ENCODE measurements around the gene TUG1. TPM values are rescaled to one million over a fixed set of nuclear protein-coding genes. Genes with fewer than 3 reads are reported as not detected.

Gene TUG1
- total RNA-seq, 4 donors from 2014 or later = 48.1 to 170 (median 61.2) TPM

DNA sequence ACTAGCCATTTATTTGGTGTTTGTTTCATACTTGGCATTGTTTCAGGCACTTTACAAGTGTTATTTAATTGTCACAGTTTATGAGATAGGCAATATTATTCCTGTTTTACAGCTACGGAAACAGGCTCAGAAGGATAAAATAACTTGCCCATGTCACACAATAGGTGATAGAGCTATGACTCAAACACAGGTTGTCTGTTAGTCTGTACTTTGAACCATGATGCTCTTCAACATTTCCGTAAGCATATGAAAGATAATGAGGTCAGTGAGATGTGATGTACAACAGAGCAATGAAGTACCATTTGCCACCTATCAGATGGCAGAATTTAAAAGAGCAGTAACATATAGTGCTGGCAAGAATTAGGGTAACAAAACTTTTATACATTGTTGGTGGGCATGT lies 15.3 kb downstream of the TUG1 start:
- H3K36me3 ChIP-seq = no peaks in the 10 kb centered on the region
- DNase-seq (ENCODE audit: low spot score in 2 of 2) = no peak
- H3K4me1 ChIP-seq = no peaks in the 10 kb centered on the region
- H3K4me3 ChIP-seq = no peak overlapping the region
- 84% methylated on average over 2 of the region's 2 CpGs for WGBS
- no peak overlapping the region for H3K27ac ChIP-seq
- no peaks in the 10 kb centered on the region for H3K27me3 ChIP-seq
- H3K9me3 ChIP-seq = peaks cover 49% of the 10 kb centered on the region
- no peak for TF ChIP-seq EP300 (IDR thresholded peaks at IDR 0.05)
- TF ChIP-seq, protein P1, sequence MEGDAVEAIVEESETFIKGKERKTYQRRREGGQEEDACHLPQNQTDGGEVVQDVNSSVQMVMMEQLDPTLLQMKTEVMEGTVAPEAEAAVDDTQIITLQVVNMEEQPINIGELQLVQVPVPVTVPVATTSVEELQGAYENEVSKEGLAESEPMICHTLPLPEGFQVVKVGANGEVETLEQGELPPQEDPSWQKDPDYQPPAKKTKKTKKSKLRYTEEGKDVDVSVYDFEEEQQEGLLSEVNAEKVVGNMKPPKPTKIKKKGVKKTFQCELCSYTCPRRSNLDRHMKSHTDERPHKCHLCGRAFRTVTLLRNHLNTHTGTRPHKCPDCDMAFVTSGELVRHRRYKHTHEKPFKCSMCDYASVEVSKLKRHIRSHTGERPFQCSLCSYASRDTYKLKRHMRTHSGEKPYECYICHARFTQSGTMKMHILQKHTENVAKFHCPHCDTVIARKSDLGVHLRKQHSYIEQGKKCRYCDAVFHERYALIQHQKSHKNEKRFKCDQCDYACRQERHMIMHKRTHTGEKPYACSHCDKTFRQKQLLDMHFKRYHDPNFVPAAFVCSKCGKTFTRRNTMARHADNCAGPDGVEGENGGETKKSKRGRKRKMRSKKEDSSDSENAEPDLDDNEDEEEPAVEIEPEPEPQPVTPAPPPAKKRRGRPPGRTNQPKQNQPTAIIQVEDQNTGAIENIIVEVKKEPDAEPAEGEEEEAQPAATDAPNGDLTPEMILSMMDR (IDR thresholded peaks at IDR 0.05) = no peak
- TF ChIP-seq POLR2AphosphoS5 (IDR thresholded peaks at IDR 0.05) = no peak
- TF ChIP-seq POLR2A (IDR thresholded peaks at IDR 0.05) = no peak

DNA sequence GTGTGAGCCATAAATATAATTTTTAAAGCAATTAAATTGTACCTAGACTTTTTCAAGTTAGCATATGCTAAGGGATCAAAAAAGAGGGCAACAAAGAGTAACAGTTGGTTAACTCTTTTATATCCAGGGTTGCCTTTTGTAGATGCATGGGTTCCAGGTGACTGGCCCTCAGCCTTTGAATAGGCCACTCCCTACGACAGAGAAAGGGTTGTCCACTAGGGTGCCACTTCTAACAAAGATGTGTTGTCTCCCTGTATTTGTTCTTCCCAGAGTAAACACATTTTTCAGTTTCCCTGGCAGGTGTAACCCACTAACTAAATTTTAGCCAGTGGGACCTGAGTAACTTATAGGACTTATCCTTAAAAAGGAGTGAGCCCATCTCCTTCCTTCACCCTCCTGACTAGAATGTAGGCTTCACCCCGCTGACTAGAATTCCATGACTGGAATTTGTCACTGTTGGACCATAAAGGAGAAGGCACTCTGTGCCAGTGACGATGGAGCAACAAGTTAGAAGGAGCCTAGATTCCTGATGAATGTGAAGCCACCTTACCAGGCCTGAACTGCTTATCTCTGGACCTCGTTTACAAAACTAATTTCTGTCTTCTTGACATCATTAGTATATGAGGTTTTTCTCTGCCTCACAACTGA lies 16.6 kb downstream of the TUG1 start:
- H3K9me3 ChIP-seq = peaks cover 40% of the 10 kb centered on the region
- DNase-seq (ENCODE audit: low spot score in 2 of 2) = no peak
- H3K27ac ChIP-seq = no peak overlapping the region
- H3K4me1 ChIP-seq = no peaks in the 10 kb centered on the region
- no peaks in the 10 kb centered on the region for H3K36me3 ChIP-seq
- 90% methylated on average over 4 of the region's 4 CpGs for WGBS
- H3K4me3 ChIP-seq = no peak overlapping the region
- H3K27me3 ChIP-seq = no peaks in the 10 kb centered on the region
- TF ChIP-seq EP300 (IDR thresholded peaks at IDR 0.05) = no peak
- TF ChIP-seq, protein P1 (IDR thresholded peaks at IDR 0.05) = no peak
- no peak for TF ChIP-seq POLR2AphosphoS5 (IDR thresholded peaks at IDR 0.05)
- no peak for TF ChIP-seq POLR2A (IDR thresholded peaks at IDR 0.05)

DNA sequence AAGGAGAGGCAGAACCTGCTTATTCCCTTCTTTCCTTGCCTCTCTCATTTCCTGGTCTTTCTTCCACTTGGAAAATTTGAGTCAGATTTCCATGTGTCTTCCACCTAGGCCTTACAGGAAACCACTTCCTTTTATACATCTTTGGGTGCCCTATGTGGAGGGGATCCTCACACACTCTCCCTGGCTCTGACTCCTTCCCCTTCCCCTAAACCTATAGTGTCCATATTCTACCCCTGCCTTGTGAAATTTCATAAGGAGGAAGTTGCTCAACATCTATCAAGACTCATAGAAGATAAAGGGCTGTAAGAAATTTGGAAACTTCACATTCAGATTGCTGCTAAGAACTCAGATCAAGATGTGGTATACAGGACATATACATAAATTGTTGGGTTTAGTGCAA lies 20.4 kb downstream of the TUG1 start:
- H3K4me1 ChIP-seq = no peaks in the 10 kb centered on the region
- no peak overlapping the region for H3K4me3 ChIP-seq
- no peak for DNase-seq (ENCODE audit: low spot score in 2 of 2)
- no peaks in the 10 kb centered on the region for H3K36me3 ChIP-seq
- no peak overlapping the region for H3K27ac ChIP-seq
- no peak for TF ChIP-seq POLR2A (IDR thresholded peaks at IDR 0.05)
- TF ChIP-seq POLR2AphosphoS5 (IDR thresholded peaks at IDR 0.05) = no peak
- no peak for TF ChIP-seq EP300 (IDR thresholded peaks at IDR 0.05)
- TF ChIP-seq, protein P1 (IDR thresholded peaks at IDR 0.05) = no peak
- peaks cover 18% of the 10 kb centered on the region for H3K9me3 ChIP-seq
- H3K27me3 ChIP-seq = no peaks in the 10 kb centered on the region

DNA sequence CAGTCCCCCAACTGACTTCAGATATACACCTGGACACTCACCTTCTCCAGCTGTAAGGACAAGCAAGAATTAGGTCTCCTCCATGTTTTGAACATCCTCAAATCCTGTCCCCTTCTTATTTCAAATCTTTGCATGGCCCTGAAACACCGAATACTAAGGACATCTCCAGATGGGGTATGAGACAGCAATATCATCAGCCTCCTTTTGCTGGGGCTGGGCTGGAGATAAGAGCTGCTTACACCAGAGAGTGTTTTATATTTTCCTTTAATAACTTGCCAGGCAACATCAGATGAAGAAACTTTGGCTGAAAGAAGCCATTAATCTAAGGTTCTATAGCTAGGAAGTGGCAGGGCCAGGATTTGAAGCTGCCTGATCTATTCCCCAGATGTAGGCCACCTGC lies 21.6 kb downstream of the TUG1 start:
- Histone ChIP-seq H3K4me3 (no peak overlapping the region), H3K4me1 (no peaks in the 10 kb centered on the region), H3K9me3 (peaks cover 11% of the 10 kb centered on the region), H3K27ac (no peak overlapping the region), H3K27me3 (no peaks in the 10 kb centered on the region), H3K36me3 (no peaks in the 10 kb centered on the region)
- TF ChIP-seq POLR2AphosphoS5 (IDR thresholded peaks at IDR 0.05) = no peak
- TF ChIP-seq POLR2A (IDR thresholded peaks at IDR 0.05) = no peak
- TF ChIP-seq EP300 (IDR thresholded peaks at IDR 0.05) = no peak
- TF ChIP-seq, protein P1 (IDR thresholded peaks at IDR 0.05) = no peak
- no peak for DNase-seq (ENCODE audit: low spot score in 2 of 2)
- 76% methylated on average over 1 of the region's 1 CpG for WGBS

DNA sequence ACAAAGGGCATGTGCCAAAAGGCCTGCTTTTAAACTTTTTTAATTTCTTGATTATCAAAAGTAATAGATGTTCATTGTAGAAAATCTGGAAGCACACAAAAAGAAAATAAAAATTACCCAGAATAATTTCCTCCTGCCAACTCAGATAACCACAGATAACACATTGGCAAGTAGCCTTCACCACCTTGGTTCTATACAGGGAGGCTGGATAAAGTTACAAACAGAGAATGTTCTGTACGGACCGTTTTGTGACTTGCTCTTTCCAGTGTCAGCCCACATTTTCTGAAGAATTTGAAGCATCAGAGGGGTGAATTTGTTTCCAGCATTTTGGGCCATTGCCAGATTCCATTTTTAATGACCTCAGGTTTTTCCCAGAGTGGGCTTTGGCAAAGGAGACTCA lies 23.5 kb downstream of the TUG1 start:
- H3K4me1 ChIP-seq = no peaks in the 10 kb centered on the region
- peaks cover 9% of the 10 kb centered on the region for H3K9me3 ChIP-seq
- no peak for DNase-seq (ENCODE audit: low spot score in 2 of 2)
- 44% methylated on average over 2 of the region's 2 CpGs for WGBS
- no peak overlapping the region for H3K4me3 ChIP-seq
- H3K27ac ChIP-seq = no peak overlapping the region
- H3K27me3 ChIP-seq = no peaks in the 10 kb centered on the region
- H3K36me3 ChIP-seq = no peaks in the 10 kb centered on the region
- no peak for TF ChIP-seq EP300 (IDR thresholded peaks at IDR 0.05)
- TF ChIP-seq, protein P1 (IDR thresholded peaks at IDR 0.05) = no peak
- TF ChIP-seq POLR2A (IDR thresholded peaks at IDR 0.05) = no peak
- TF ChIP-seq POLR2AphosphoS5 (IDR thresholded peaks at IDR 0.05) = no peak
